GM12891 (cell line): Measurements from ENCODE around the gene MAMSTR. TPM values are rescaled to one million over a fixed set of nuclear protein-coding genes. Genes with fewer than 3 reads are reported as not detected.
A peak's percentile ranks its signal among the peaks of the same experiment; 100 is the strongest.
"Not testable (repeated sequence)": the region's sequence is repeated elsewhere in the genome, so short reads cannot be mapped to it uniquely, and the experiment has no call there.

Experiments used
- DNase-seq: peaks from one replicate; pipeline ENCODE4 v3.0.0; 2011; ENCODE audit warnings: low spot score; ENCODE audit not compliant: insufficient read length
- FAIRE-seq: peaks from 2 replicates; lab custom pipeline; 2011; peaks lifted over from hg19 to GRCh38; lab: Jason Lieb, UNC
- PAX5 ChIP-seq: IDR thresholded peaks from 2 replicates; pipeline ENCODE4 v1.6.1; 2011; ENCODE audit warnings: low read length, moderate library complexity, mild to moderate bottlenecking; ENCODE audit not compliant: insufficient read depth, severe bottlenecking
- POLR2A ChIP-seq: IDR thresholded peaks from 2 replicates; pipeline ENCODE4 v1.6.1; 2011; ENCODE audit warnings: low read depth, low read length, control low read depth
- POLR2AphosphoS5 ChIP-seq: IDR thresholded peaks from 2 replicates; pipeline ENCODE4 v1.6.1; 2011; ENCODE audit warnings: low read depth, low read length, control low read depth
- POU2F2 ChIP-seq: IDR thresholded peaks from 2 replicates; pipeline ENCODE4 v1.6.1; 2011; ENCODE audit warnings: low read depth, mild to moderate bottlenecking, control low read depth, low read length, moderate library complexity
- SPI1 ChIP-seq: IDR thresholded peaks from 2 replicates; pipeline ENCODE4 v1.6.1; 2011; ENCODE audit warnings: low read depth, low read length, control low read depth
- TAF1 ChIP-seq: IDR thresholded peaks from 2 replicates; pipeline ENCODE4 v1.6.1; 2011; ENCODE audit warnings: low read depth, low read length, control low read depth
- polyA plus RNA-seq: library from polyadenylated mRNA; unstranded; fragments of >200 nt; gene quantifications from one replicate; pipeline ENCODE4 v1.2.1, GENCODE V29; 2012; ENCODE audit warnings: low read depth, missing spikeins, inconsistent platforms; ENCODE audit not compliant: missing spikeins

The MAMSTR gene, protein sequence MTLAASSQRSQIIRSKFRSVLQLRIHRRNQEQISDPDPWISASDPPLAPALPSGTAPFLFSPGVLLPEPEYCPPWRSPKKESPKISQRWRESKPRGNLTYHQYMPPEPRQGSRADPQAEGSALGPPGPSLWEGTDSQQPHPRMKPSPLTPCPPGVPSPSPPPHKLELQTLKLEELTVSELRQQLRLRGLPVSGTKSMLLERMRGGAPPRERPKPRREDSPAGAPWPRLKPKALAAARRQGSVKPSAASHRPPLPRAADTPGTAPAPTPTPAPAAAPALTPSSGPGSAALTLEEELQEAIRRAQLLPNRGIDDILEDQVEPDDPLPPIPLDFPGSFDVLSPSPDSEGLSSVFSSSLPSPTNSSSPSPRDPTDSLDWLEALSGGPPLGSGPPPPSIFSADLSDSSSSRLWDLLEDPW
- polyA plus RNA-seq: 0.17 TPM

DNA sequence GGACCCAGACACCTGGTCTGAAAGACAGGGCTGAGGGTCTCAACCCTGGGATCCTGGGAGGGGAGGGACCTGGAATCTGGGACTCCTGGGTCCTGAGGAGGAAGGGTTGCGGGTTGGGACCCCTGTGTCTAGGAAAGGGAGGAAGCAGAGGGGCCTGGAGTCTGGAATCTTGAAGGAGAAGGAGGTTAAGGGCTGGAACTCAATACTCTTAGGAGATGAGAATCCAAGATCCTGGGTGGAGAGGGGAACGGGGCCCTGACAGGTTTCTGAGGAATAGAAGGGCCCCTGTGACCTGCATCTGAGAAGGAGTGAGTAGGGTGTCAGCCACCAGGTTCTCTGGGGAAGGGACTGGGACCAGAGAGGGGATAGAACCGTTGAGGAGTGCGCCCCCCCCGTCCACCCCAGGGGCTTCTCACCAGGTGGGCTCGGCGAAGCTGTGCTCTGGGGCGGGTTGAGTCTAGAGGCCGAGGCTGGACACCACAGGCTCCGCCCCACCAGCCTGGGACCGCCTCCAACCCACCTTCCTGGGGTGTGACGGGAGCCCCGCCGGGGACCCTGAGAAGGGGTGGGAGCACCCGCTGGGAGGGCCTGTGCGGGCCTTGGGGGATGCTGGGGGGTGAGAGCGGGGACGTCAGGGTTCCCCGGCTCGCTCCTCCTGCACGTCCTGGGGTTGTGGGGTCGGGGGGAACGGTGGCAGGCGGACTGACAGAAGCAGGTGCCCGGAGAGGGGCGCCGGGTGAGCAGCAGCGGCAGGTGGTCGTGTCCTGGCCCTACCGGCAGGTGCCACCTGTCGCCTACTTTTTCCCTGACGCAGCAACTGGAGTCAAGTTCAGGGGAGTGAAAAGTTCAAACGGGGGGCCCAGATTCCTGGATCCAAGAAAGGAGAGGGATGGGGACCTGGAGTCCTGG is at the start of gene MAMSTR:
MAMSTR (minus strand) TSS at position 463 of the 909 bp plus-strand sequence. CDS start 694 bp downstream, outside the sequence.
- DNase-seq (no peak), FAIRE-seq (no peak)
- no peak for TF ChIP-seq SPI1
- TF ChIP-seq POLR2AphosphoS5: no peak
- no peak for TF ChIP-seq TAF1
- no peak for TF ChIP-seq POU2F2
- no peak for TF ChIP-seq PAX5
- no peak for TF ChIP-seq POLR2A

DNA sequence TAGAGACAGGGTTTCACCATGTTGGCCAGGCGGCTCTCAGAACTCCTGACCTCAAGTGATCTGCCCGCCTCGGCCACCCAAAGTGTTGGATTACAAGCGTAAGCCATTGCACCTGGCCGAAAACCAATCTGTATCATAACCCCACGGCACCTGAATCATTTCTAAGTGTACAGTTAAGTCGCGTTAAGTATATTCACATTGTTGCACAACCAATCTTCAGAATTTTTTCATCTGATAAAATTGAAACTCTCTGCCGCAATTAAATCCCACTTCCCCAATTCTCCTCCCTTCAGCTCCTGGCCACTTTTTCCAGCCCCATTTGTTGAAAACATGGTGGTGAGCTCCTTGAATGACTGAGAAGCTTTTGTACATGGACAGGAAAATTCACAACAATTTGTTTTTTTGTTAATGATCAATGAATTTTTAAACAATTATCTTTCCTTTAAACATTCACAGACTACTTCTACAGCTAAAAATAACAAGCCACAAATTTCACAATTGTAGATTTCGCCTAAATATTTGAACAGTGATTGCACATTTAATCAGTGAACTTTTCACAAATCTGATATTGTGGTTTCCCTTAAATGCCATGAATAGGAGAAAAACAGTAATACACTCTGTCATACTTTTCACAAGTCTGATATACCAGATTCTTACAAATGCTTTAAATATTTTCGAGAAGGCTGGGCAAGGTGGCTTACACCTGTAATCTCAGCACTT is 49.6 kb upstream of the MAMSTR start:
- FAIRE-seq (no peak), DNase-seq (no peak)
- TF ChIP-seq POLR2A: no peak
- peak; percentile 21; the same call in 1 of the 2 replicates for TF ChIP-seq SPI1
- TF ChIP-seq POLR2AphosphoS5: no peak

DNA sequence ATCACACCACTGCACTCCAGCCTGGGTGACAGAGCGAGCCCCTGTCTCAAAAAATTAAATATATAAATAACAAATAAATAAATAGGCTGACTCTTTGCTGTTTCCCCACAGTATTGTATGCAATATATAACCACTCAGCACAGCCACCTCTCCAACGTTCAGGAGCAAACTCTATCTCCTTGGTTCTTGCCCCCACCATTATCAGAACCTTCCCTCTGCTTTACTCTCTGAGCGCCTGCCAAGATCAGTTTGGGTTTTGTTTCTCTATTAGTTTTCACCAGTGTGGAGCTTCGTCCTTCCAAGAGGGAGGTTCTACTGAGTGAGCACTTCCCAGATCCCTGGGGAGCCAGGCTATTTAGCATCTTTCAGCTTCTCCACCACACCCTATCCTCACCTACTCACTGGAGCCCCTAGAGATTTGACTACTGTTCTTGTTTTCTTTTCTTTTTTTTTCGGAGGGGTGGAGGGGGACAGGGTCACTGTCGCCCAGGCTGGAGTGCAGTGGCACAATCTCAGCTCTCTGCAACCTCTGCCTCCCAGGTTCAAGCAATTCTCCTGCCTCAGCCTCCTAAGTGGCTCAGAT is 48.7 kb upstream of the MAMSTR start:
- FAIRE-seq, DNase-seq: not testable (repeated sequence)

DNA sequence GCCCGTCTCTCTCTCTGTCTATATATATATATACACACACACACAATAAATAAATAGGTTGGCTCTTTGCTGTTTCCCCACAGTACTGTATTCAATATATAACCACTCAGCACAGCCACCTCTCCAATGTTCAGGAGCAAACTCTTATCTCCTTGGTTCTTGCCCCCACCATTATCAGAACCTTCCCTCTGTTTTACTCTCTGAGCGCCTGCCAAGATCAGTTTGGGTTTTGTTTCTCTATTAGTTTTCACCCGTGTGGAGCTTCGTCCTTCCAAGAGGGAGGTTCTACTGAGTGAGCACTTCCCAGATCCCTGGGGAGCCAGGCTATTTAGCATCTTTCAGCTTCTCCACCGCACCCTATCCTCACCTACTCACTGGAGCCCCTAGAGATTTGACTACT is 46.3 kb upstream of the MAMSTR start:
- not testable (repeated sequence) for DNase-seq, FAIRE-seq

DNA sequence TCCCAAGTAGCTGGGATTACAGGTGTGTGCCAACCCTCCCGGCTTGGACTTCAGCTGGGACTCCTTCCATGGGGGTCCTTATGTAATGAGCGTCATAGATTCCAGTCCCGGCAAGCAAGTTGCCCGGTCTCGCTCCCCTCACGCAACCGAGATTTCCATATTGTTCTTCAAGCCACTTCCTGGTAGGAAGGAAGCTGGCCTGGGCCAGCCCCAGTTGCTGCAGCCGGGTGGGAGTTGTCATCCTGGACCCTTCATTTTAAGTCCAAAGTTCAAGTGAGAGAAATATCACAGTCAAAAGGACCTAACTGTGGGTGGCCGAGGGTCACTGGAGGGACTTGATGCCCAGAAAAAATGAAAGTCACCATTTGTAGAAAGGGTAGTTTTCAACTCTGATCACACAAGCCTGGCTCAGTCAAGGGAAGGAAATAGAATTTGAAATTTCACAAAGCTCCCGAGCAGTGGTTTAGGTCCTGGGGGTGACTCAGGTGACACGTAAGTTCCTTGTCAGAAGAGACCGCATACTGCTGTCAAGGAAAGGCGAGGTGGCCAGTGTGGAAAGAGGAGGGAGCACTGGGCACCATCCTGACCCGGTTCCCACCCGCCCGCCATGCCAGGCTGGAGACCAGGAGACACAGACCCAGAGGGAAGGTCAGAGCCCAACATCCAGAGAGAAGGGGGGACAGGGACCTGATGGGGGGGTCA is 41.1 kb upstream of the MAMSTR start:
- no peak for TF ChIP-seq SPI1
- no peak for TF ChIP-seq TAF1
- TF ChIP-seq POU2F2: no peak
- TF ChIP-seq PAX5: no peak
- no peak for TF ChIP-seq POLR2AphosphoS5
- no peak for TF ChIP-seq POLR2A
- FAIRE-seq: peak; percentile 5
- DNase-seq: no peak

DNA sequence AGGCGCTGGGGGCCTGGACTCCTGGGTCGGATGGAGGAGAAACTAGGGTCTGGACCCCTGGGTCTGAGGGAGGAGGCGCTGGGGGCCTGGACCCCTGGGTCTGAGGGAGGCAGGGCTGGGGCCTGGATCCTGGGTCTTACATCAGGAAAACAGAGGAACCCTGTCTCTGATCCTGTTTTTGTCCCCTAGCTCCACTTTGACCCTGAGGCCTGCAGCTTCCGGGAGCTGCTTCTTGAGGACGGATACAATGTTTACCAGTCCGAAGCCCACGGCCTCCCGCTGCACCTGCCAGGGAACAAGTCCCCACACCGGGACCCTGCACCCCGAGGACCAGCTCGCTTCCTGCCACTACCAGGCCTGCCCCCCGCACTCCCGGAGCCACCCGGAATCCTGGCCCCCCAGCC is 38.2 kb upstream of the MAMSTR start:
- TF ChIP-seq PAX5: no peak
- TF ChIP-seq SPI1: no peak
- no peak for TF ChIP-seq POLR2A
- TF ChIP-seq POU2F2: no peak
- no peak for TF ChIP-seq TAF1
- no peak for TF ChIP-seq POLR2AphosphoS5
- no peak for FAIRE-seq
- no peak for DNase-seq

DNA sequence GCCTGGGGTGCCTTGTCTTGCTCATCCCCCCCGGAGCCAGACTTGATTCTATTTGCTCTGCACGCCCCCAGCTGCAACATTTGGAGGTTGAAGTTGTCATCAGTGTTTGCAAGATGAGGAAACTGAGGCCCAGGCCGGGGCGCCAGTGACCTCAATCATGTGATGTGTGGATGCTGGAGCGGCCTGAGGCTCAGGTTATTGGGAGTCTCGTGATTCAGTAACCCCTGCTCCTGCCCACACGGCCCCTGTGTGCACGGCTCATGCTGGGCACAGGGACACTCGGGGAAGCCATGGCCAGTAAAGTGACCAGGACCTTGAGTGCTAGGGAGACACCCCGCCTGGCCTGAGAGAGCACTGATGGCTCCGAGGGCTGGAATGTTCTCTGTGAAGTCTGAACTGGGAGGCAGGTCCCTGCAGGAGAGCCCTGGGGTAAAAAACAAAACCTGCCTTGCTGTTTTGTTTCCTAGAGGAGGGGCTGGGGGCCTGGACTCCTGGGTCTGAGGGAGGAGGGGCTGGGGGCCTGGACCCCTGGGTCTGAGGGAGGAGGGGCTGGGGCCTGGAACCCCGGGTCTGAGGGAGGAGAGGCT is 37.7 kb upstream of the MAMSTR start:
- TF ChIP-seq SPI1 (no peak), POLR2A (no peak), POU2F2 (no peak), TAF1 (no peak), PAX5 (no peak), POLR2AphosphoS5 (no peak)
- FAIRE-seq (no peak), DNase-seq (no peak)

DNA sequence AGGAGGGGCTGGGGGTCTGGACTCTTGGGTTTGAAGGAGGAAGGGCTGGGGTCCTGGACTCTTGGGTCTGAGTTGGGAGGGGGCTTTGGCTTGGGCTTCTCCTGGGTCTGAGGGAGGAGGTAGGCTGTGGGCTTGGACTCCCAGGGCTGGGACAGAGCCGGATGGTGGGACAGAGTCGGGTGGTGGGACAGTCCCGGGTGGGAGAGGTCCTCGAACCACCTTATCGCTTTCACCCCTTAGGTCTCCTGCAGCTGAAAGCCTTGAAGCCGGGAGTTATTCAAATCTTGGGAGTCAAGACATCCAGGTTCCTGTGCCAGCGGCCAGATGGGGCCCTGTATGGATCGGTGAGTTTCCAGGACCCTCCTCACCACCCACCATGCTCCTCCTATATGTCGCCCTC is 37.2 kb upstream of the MAMSTR start:
- FAIRE-seq: no peak
- TF ChIP-seq POLR2AphosphoS5 (no peak), PAX5 (no peak), POU2F2 (no peak), POLR2A (no peak), SPI1 (no peak), TAF1 (no peak)
- no peak for DNase-seq

DNA sequence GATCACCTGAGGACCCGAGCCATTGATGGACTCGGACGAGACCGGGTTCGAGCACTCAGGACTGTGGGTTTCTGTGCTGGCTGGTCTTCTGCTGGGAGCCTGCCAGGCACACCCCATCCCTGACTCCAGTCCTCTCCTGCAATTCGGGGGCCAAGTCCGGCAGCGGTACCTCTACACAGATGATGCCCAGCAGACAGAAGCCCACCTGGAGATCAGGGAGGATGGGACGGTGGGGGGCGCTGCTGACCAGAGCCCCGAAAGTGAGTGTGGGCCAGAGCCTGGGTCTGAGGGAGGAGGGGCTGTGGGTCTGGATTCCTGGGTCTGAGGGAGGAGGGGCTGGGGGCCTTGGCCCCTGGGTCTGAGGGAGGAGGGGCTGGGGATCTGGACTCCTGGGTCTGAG is 36.7 kb upstream of the MAMSTR start:
- no peak for TF ChIP-seq POU2F2
- no peak for DNase-seq
- no peak for FAIRE-seq

DNA sequence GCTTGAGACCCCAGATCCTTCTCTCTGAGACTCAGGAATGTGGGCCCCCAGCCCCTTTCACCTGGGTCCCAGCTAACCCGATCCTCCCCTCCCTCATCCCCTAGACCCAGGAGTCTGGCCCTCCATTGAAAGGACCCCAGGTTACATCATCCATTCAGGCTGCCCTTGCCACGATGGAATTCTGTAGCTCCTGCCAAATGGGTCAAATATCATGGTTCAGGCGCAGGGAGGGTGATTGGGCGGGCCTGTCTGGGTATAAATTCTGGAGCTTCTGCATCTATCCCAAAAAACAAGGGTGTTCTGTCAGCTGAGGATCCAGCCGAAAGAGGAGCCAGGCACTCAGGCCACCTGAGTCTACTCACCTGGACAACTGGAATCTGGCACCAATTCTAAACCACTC is 36.3 kb upstream of the MAMSTR start:
- DNase-seq (no peak), FAIRE-seq (no peak)
- TF ChIP-seq POU2F2 (no peak), TAF1 (no peak), POLR2AphosphoS5 (no peak), POLR2A (no peak), PAX5 (no peak), SPI1 (no peak)
